Adrenal gland (tissue), 5 donors: ENCODE data around the gene USP49.

Source experiments
- POLR2A ChIP-seq, 2 donors: fragments of 450-650 bp; IDR thresholded peaks; one replicate each; pipeline ENCODE4 v1.6.1; 2017; ENCODE audit warnings: antibody characterized with exemption in 2 of 2, mild to moderate bottlenecking in 2 of 2, moderate library complexity in 1 of 2
- TF ChIP-seq, protein P1 (sequence below), 6 experiments: fragments of 450-650 bp in 4 of 6; fragments of 200-600 bp in 2 of 6; sonication (generic) in 1 of 6; IDR thresholded peaks; 1 replicate in 5 of 6; 2 replicates in 1 of 6; pipeline versions ENCODE4 v1.5.1 to v1.8.0; 2016 to 2021; ENCODE audit warnings: antibody characterized with exemption in 6 of 6, mild to moderate bottlenecking in 2 of 6, moderate library complexity in 1 of 6
- donor health status: DM: no; HTN: no; CAD: no.

DNA sequence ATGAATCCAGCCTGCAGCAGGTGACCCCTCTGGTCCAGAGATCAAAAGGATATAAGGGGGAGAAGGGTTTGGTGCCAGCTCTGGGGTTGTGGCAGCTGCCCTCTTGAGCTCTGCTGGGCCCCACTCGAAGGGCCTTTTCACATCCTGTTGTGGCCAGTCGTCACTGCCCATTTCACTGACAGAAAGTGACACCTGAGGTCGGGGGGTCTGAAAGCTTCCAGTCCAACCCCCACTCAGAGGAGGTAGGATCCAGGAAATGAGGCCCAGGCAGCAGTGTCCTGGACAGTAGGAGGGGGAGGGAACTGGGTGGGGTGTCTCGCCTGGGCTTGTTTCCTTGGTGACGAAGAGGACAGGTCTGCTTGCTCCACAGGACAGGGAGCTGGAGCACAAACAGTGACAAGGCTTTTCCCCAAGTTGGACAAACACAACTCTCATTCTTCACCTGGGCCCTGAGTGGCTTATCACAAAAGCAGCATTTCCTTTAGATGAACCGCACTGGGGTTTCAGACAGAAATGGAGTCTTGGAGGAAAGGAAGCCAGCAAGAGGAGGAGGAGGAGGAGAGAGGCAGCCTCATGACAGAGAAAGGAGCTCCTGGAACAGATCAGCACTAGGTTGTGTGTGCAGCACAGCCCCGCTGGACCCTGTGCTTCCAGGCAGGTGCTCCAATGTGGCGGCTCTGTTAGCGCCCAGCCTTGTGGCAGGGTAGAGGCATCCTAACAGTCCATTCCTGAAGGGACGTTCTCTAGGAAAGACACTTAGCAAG lies 126.4 kb downstream of the USP49 start:
- no peak for TF ChIP-seq POLR2A (IDR thresholded peaks at IDR 0.05)
- TF ChIP-seq, protein P1, sequence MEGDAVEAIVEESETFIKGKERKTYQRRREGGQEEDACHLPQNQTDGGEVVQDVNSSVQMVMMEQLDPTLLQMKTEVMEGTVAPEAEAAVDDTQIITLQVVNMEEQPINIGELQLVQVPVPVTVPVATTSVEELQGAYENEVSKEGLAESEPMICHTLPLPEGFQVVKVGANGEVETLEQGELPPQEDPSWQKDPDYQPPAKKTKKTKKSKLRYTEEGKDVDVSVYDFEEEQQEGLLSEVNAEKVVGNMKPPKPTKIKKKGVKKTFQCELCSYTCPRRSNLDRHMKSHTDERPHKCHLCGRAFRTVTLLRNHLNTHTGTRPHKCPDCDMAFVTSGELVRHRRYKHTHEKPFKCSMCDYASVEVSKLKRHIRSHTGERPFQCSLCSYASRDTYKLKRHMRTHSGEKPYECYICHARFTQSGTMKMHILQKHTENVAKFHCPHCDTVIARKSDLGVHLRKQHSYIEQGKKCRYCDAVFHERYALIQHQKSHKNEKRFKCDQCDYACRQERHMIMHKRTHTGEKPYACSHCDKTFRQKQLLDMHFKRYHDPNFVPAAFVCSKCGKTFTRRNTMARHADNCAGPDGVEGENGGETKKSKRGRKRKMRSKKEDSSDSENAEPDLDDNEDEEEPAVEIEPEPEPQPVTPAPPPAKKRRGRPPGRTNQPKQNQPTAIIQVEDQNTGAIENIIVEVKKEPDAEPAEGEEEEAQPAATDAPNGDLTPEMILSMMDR (IDR thresholded peaks at IDR 0.05): no peak
